GM13977 (cell line): Measurements from ENCODE around the gene AQR.

Source experiments
- DNase-seq: peaks from one replicate; pipeline ENCODE4 v3.0.0; 2012; ENCODE audit warnings: low spot score
- in situ Hi-C: fragments of 300-500 bp; cut with MboI; formaldehyde crosslinking; loops from one replicate; pipeline ENCODE4 v1.12.0; 2022; ENCODE audit warnings: low sequenced_read_pairs, low pct_unique_long_range_greater_than_20kb, mixed read lengths, inconsistent platforms; ENCODE audit not compliant: unreplicated experiment
- TF ChIP-seq, protein P1 (sequence below): IDR thresholded peaks from 2 replicates; pipeline ENCODE4 v1.5.1; 2012; ENCODE audit warnings: mild to moderate bottlenecking, control low read depth; ENCODE audit not compliant: insufficient read depth; ENCODE audit errors: extremely low read depth, missing control alignments

The AQR gene

DNA sequence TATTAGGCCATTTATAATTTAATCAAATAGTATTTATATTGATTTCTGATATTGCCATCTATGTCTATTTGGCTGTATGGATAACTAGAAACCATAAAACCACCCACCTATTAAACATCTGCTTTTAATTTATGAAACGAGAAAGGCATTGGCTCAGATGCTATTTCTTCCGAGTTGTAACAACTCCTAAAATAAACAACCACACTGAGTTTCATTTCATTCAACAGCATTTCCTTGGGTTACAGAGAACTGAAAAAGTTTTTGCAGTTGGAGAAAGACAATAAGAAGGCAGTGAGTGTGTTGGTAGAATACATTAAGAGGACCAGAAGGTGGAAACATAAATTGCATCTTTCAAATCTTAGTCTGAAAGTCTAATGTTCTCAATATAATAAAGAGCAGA is 79.1 kb downstream of the AQR start:
- TF ChIP-seq, protein P1, sequence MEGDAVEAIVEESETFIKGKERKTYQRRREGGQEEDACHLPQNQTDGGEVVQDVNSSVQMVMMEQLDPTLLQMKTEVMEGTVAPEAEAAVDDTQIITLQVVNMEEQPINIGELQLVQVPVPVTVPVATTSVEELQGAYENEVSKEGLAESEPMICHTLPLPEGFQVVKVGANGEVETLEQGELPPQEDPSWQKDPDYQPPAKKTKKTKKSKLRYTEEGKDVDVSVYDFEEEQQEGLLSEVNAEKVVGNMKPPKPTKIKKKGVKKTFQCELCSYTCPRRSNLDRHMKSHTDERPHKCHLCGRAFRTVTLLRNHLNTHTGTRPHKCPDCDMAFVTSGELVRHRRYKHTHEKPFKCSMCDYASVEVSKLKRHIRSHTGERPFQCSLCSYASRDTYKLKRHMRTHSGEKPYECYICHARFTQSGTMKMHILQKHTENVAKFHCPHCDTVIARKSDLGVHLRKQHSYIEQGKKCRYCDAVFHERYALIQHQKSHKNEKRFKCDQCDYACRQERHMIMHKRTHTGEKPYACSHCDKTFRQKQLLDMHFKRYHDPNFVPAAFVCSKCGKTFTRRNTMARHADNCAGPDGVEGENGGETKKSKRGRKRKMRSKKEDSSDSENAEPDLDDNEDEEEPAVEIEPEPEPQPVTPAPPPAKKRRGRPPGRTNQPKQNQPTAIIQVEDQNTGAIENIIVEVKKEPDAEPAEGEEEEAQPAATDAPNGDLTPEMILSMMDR, result no peak
- no peak for DNase-seq

DNA sequence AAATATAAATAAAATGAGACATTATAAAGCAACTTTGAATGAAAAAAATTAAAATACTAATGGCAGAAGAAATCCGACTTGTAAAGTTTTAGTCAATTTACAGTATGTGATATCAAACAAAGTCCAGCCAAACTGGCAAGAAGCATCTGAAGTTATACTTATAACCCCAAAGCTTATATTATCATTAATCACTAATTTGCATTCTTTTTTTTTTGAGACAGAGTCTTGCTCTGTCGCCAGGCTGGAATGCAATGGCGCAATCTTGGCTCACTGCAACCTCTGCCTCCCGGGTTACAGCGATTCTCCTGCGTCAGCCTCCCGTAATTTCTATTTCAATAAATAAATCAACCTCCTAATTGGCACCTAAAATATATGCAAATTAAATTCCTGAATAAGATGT is 80.1 kb downstream of the AQR start:
- in situ Hi-C loops, result no loop called here
- TF ChIP-seq, protein P1, result no peak
- no peak for DNase-seq

More for the DNA sequence above, 79.1 kb downstream of the AQR start:
- in situ Hi-C loops, result no loop called here

DNA sequence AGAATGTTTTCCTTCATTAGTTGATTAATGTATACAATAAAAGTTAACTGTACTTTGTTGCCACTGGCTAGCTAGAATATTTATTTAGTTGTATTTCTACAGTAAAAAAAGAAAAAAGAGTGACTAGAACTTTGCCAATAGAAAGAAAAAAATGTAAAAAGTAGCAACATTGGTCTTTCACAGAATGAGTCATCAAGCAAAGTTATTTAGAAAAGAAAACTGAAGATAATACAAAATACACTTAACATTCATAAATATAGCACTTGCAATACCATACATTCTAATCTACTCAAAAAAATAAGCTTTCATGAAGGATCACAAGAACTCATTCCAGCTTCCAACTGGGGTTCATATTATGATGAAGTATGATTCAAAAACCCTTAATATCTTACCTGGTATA is 83.4 kb downstream of the AQR start:
- in situ Hi-C loops, result no loop called here
- no peak for DNase-seq
- TF ChIP-seq, protein P1, result no peak

DNA sequence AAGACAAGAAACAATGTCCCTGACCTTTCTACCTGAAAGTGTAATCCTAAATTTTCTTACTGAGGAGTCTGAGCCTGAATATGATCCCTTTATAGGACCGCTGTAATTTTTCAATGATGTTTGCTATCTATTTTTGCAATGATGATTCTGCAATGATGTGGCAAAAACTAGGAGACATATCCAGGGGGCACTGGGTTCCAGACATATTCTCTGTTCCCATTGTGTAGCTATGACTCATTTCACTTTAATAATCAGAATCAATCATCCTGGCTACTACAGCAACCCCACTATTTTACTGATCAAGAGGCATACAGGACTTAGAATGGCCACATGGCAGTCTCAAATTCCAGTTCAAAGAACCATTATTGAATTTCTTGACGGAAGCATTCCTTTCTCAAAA is 85.9 kb downstream of the AQR start:
- TF ChIP-seq, protein P1, result no peak
- no peak for DNase-seq
- in situ Hi-C loops, result no loop called here

DNA sequence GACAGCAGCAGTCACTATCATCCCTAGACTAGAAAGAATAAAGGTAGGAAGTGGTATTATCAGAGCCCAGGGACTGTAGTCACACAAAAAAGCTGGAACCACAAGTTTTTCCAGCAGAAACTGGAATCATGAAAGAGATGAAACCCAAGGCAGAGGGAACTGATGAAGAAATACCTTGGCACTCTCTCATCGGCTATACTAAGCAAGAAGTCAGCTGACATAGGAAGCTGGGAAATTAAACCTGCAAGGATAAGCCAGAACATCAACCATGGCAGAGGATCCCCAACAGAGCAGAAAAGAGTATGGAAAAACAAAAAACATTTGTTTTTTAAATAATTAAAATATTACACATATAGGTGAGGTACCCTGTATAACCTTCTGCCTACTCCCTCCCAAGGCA is 86.5 kb downstream of the AQR start:
- in situ Hi-C loops, result no loop called here
- DNase-seq, result no peak
- TF ChIP-seq, protein P1, result no peak

DNA sequence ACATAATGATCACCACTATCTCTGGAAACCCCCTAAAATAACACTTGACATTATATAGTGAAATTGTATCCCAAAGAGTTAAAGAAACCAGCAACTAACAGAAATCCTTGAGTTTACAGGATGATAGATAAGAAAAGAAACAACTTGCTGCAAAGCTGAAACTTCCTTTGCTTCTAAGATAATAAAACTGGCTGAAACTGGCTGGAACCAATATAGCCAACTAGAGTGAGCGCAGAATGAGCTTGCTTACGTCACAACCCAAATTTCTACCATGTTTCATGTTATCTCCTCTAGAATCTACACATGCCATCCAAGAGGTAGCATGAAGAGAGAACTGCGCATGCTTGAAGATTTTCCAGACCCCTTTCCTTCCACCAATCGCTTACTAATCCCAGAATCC is 90.4 kb downstream of the AQR start:
- in situ Hi-C loops, result no loop called here
- DNase-seq, result no peak
- TF ChIP-seq, protein P1, result no peak

DNA sequence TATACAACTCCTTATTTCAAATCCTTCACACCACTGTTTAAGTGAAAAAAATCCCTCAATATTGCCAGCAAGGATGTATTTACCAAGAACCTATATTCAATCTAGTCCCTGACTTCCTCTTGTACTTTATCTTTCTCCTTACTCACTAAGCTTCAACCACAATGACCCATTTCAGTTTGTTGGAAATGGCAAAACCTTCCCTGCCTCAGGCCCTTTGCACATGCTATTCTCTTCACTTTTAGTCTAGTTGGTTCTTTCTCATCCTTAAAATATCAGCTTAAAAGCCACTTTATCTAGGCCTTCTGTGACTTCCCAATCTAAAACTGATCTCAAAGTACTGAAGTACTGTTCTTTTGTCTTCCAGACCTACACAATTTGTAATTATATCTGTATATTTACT is 92.9 kb downstream of the AQR start:
- in situ Hi-C loops, result no loop called here
- TF ChIP-seq, protein P1, result no peak
- DNase-seq, result no peak
